Activated CD8-positive, alpha-beta T cell treated with anti-CD3 and anti-CD28 coated beads for 36 hours (primary cell): Measurements from ENCODE around the gene FCSK. TPM values are rescaled to one million over a fixed set of nuclear protein-coding genes. Genes with fewer than 3 reads are reported as not detected.
A peak's percentile ranks its signal among the peaks of the same experiment; 100 is the strongest.

Source experiments
- ATAC-seq: fragments of 200-7000 bp; cut with Tn5 transposase; one replicate; pipeline ENCODE4 v1.10.0; 2021; ENCODE audit warnings: mild to moderate bottlenecking, moderate library complexity
- CTCF ChIA-PET: fragments of 350-600 bp; sonication (Branson Sonifier 250); formaldehyde crosslinking; loops from one replicate; lab custom pipeline; 2021; ENCODE audit warnings: antibody characterized with exemption; lab: Charles Lee
- POLR2A ChIA-PET: fragments of 350-600 bp; sonication (Branson Sonifier 250); formaldehyde crosslinking; loops from one replicate; lab custom pipeline; 2021; ENCODE audit warnings: antibody characterized with exemption; lab: Charles Lee
- DNase-seq: peaks from one replicate; pipeline ENCODE4 v3.0.0-alpha.2; 2020
- H3K27ac Mint-ChIP-seq: one replicate; pipeline ENCODE4 v1.8.0; 2021; ENCODE audit warnings: mild to moderate bottlenecking, mixed read lengths
- H3K27me3 Mint-ChIP-seq: one replicate; pipeline ENCODE4 v1.8.0; 2021; ENCODE audit warnings: mixed read lengths
- H3K36me3 Mint-ChIP-seq: one replicate; pipeline ENCODE4 v1.8.0; 2021; ENCODE audit warnings: low read depth, mixed read lengths
- H3K4me1 Mint-ChIP-seq: one replicate; pipeline ENCODE4 v1.8.0; 2021; ENCODE audit warnings: low read depth, mixed read lengths
- H3K4me3 Mint-ChIP-seq: one replicate; pipeline ENCODE4 v1.8.0; 2021; ENCODE audit warnings: mild to moderate bottlenecking, moderate library complexity, mixed read lengths
- H3K9me3 Mint-ChIP-seq: one replicate; pipeline ENCODE4 v1.8.0; 2021; ENCODE audit warnings: mixed read lengths
- intact Hi-C: fragments of 100-400 bp; cut with micrococcal nuclease; formaldehyde crosslinking; loops from one replicate; pipeline ENCODE4 v1.10.0; 2022
- total RNA-seq, 2 experiments: library from RNA; stranded (reverse); gene quantifications; one replicate each; pipeline ENCODE4 v1.2.3, GENCODE V29; 2021
- TF ChIP-seq, protein P1 (sequence below): fragments of 200-600 bp; IDR thresholded peaks from one replicate; pipeline ENCODE4 v1.8.0; 2022; ENCODE audit warnings: antibody characterized with exemption, mild to moderate bottlenecking

The FCSK gene
- total RNA-seq, 2 experiments from 2014 or later: 11.0 to 11.1 TPM

DNA sequence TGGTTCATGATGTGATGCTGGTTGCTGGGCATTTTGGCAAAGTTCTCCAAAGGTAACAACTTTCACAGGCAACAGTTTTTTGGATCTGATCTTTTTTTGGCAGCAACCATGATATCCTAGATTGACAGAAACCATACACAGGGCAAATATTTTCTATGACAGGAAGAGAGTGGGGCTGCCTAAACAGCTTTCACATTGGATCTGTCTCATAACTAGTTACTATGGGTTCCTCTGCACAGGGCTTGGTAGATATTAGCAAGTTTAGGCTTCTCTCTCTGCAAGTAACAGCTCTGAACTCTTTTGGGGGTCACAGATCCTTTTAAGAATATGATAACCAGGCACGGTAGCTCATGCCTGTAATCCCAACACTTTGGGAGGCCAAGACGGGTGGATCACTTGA lies 40.4 kb downstream of the FCSK start:
- Mint-ChIP-seq H3K4me3 (no peak overlapping the region), H3K36me3 (peaks cover 16% of the 10 kb centered on the region), H3K9me3 (no peaks in the 10 kb centered on the region), H3K4me1 (peaks cover 17% of the 10 kb centered on the region), H3K27me3 (no peaks in the 10 kb centered on the region), H3K27ac (peak overlapping the region; percentile 15)
- intact Hi-C loops: no loop called here
- ChIA-PET POLR2A (interaction anchor here (1.0 to 1.7 kb wide), 2 partner anchors 16 to 30 kb away, joined by 3 to 5 read pairs; no protein-coding TSS in a partner anchor), CTCF (no interaction called here)
- TF ChIP-seq, protein P1, sequence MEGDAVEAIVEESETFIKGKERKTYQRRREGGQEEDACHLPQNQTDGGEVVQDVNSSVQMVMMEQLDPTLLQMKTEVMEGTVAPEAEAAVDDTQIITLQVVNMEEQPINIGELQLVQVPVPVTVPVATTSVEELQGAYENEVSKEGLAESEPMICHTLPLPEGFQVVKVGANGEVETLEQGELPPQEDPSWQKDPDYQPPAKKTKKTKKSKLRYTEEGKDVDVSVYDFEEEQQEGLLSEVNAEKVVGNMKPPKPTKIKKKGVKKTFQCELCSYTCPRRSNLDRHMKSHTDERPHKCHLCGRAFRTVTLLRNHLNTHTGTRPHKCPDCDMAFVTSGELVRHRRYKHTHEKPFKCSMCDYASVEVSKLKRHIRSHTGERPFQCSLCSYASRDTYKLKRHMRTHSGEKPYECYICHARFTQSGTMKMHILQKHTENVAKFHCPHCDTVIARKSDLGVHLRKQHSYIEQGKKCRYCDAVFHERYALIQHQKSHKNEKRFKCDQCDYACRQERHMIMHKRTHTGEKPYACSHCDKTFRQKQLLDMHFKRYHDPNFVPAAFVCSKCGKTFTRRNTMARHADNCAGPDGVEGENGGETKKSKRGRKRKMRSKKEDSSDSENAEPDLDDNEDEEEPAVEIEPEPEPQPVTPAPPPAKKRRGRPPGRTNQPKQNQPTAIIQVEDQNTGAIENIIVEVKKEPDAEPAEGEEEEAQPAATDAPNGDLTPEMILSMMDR: no peak
- peak; percentile 58 for ATAC-seq
- DNase-seq: no peak

DNA sequence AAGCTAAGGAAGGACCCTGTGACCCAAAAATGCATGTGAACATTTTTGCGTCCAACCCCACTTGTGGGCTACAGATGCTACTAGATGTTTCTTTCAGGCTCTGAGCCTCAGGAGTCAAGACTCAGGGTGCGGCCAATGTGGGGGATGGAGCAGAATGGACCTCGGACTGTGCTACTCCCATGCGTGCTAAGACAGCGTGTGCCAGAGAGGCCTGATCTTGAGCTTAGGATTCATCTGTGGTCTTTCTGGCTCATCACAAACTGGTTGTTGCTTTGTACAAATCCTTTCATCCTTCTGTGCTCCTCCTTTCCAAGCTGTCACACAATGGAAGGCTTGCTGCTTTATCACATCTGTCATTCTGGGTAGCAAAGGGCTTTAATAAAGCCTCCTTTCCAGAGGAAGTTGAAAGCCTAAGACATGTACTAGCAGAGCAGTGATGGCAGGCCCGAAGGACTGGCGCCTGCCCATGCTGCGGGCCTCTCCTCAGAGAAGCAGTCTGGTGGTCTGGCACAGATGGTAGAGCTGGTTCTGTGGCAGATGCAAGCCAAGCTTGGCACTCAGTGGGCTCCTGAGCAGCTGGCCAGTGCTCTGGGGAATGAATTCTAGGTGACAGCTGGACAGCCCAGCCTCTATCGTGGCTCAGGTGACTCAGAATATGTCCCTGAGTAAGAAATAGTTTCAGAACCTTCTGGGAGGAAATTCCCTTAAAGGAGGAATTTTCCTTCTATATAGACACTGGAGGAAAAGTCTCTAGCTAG lies 41.2 kb downstream of the FCSK start:
- Mint-ChIP-seq H3K4me1 (peaks cover 17% of the 10 kb centered on the region), H3K4me3 (no peak overlapping the region), H3K36me3 (peaks cover 16% of the 10 kb centered on the region), H3K27ac (no peak overlapping the region), H3K9me3 (no peaks in the 10 kb centered on the region), H3K27me3 (no peaks in the 10 kb centered on the region)
- TF ChIP-seq, protein P1: no peak
- ChIA-PET POLR2A (interaction anchor here (1.0 to 1.7 kb wide), 2 partner anchors 17 to 29 kb away, joined by 3 to 5 read pairs; no protein-coding TSS in a partner anchor), CTCF (no interaction called here)
- ATAC-seq (no peak), DNase-seq (no peak)
- intact Hi-C loops: no loop called here

DNA sequence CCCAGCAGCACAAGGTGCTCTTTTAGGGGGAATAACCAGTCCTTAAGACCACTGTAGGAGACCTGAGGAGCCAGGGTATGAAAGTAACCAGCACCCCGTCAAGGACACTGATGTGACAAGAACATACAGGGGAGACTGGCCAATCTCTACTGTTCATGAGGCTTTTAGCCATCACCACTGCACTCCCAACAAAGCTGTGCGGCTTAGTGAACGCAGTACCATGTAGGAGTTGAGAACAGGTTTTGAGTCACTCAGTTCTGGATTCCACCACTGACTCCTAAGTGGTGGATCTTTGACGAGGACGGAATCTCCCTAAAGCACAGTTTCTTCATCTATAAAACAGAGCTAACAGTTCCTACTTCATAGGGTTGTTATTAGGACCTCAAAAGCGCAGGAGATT lies 42.1 kb downstream of the FCSK start:
- Mint-ChIP-seq H3K27ac (no peak overlapping the region), H3K4me3 (no peak overlapping the region), H3K27me3 (no peaks in the 10 kb centered on the region), H3K9me3 (no peaks in the 10 kb centered on the region), H3K4me1 (peaks cover 17% of the 10 kb centered on the region), H3K36me3 (peaks cover 16% of the 10 kb centered on the region)
- DNase-seq (no peak), ATAC-seq (peak; percentile 49)
- intact Hi-C loops: no loop called here
- CTCF ChIA-PET: interaction anchor here (1.0 to 1.3 kb wide), 2 partner anchors 28 to 102 kb away, joined by 3 to 4 read pairs; no protein-coding TSS in a partner anchor
- POLR2A ChIA-PET: interaction anchor here (0.7 to 1.1 kb wide), 2 partner anchors 19 to 150 kb away, joined by 3 to 5 read pairs; partner anchors contain the start of gene DDX19A
- TF ChIP-seq, protein P1: no peak

DNA sequence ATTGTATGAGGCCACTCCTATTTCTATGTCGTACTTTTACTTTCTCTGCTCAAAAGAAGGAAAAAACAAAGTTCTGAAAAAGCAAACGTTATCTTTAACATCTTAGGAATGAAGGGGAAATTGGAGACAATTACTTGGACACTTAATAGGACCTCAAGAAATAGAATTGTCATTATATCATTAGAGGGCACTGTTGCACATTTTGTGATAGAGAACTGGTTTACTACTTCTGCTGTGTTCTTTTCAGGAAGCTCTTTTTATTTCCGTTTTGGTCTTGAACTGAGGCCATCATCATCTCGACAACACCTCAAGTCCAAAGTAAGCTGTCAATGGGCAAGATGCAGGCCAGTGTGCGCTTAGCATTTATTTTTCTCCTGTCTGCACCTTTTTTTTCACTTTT lies 54.4 kb downstream of the FCSK start:
- Mint-ChIP-seq H3K27me3 (no peaks in the 10 kb centered on the region), H3K36me3 (peaks cover 18% of the 10 kb centered on the region), H3K27ac (peak overlapping the region; percentile 73), H3K4me1 (peaks cover 7% of the 10 kb centered on the region), H3K4me3 (no peak overlapping the region), H3K9me3 (no peaks in the 10 kb centered on the region)
- ChIA-PET CTCF (interaction anchor here (0.7 to 2.4 kb wide), 18 partner anchors 9 to 263 kb away, joined by 3 to 13 read pairs (median 4); partner anchors contain the start of genes COG4 and DDX19B), POLR2A (no interaction called here)
- peak; percentile 42 for ATAC-seq
- TF ChIP-seq, protein P1: no peak
- no peak for DNase-seq
- intact Hi-C loops: no loop called here

DNA sequence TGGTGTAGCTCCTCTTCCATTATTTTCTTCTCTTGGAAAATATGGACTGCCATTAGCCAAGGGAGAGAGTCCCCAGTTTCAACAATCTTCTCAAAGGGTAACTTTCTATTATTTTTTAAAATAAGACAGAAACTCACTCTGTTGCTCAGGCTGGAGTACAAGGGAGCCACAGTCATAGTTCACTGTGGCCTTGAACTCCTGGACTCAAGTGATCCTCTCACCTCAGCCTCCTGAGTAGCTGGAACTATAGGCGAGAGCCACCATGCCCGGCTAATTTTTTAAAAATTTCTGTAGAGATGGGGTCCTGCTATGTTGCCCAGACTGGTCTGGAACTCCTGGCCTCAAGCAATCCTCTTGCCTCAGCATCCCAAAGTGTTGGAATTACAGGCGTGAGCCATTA lies 55.8 kb downstream of the FCSK start:
- H3K27ac Mint-ChIP-seq: no peak overlapping the region
- H3K36me3 Mint-ChIP-seq: peaks cover 19% of the 10 kb centered on the region
- no peak overlapping the region for H3K4me3 Mint-ChIP-seq

More for the DNA sequence above, 55.8 kb downstream of the FCSK start:
- H3K4me1 Mint-ChIP-seq: peaks cover 7% of the 10 kb centered on the region
- ATAC-seq (no peak), DNase-seq (no peak)
- ChIA-PET CTCF (interaction anchor here (1.5 to 2.4 kb wide), 6 partner anchors 9 to 261 kb away, joined by 3 to 13 read pairs (median 5); partner anchors contain the start of genes COG4 and DDX19B), POLR2A (no interaction called here)
- TF ChIP-seq, protein P1: no peak
- intact Hi-C loops: no loop called here
- no peaks in the 10 kb centered on the region for H3K27me3 Mint-ChIP-seq
- H3K9me3 Mint-ChIP-seq: no peaks in the 10 kb centered on the region
